Hematopoietic multipotent progenitor cell (in vitro differentiated cells): ENCODE results near the gene MEX3D. TPM values are rescaled to one million over a fixed set of nuclear protein-coding genes. Genes with fewer than 3 reads are reported as not detected.

Experiments used
- DNase-seq, 3 donors: peaks; one replicate each; pipeline ENCODE4 v3.0.0-alpha.2; 2011 to 2015; ENCODE audit warnings: low read depth in 2 of 3, low spot score in 2 of 3
- total RNA-seq: library from RNA; depleted of rRNA; stranded (reverse); fragments of >200 nt; gene quantifications from one replicate; pipeline ENCODE4 v1.2.3, GENCODE V29; 2012

MEX3D gene
- total RNA-seq, 1 donor = 4.8 TPM

DNA sequence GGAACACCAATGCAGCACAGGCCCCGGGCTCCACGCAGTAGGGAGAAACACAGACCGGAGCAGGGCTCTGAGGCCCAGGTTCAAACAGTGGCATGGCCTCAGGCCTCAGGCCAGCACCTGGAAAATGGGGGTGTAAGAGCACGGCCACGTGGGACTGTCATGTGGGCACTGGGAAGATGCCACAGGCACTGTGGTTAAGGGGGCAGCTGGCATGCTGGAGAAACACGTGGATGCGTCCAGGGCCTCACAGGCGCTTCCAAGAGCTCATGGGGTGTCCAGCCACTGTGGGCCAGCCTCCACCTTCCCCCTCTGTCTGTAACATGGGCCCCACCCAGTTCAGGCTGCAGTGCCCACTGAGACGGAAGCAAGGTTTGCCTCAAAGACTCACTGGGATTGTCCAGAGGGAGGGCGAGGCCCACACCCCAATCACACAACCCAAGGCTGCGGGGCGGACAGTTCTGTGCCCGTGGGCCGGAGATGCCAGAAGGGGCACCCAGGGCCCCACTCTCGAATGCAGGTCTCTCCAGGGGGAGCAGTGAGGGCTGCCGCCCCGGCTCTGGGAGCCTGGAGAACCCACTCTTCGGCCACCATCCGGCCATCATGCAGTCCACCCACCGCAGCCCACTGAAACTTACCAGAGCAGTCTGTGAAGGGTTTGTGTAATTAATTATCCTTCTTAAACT, 30.8 kb upstream of the MEX3D start:
- no peak for DNase-seq

DNA sequence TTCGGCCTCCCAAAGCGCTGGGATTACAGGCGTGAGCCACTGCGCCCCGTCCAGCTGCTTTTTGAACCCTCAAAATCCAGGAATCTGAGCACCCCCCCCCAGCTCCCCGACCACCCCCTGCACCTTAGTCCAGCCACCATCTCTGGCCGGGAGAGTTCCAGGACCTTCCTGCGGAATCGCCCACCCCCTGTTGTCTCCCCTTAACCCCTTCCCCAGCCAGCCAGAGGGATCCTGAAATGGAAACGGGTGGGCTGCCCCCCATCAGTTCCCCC, 25.3 kb upstream of the MEX3D start:
- DNase-seq = no peak

GRCh38 chr19:1592755-1593500, 24.8 kb upstream of the MEX3D start, which contains the start of gene MBD3:
Gene MBD3 (minus strand): TSS chr19:1592865. CDS start chr19:1592631, 234 bp downstream.
- DNase-seq = peak; percentile 85 to 95 (median 93)

DNA sequence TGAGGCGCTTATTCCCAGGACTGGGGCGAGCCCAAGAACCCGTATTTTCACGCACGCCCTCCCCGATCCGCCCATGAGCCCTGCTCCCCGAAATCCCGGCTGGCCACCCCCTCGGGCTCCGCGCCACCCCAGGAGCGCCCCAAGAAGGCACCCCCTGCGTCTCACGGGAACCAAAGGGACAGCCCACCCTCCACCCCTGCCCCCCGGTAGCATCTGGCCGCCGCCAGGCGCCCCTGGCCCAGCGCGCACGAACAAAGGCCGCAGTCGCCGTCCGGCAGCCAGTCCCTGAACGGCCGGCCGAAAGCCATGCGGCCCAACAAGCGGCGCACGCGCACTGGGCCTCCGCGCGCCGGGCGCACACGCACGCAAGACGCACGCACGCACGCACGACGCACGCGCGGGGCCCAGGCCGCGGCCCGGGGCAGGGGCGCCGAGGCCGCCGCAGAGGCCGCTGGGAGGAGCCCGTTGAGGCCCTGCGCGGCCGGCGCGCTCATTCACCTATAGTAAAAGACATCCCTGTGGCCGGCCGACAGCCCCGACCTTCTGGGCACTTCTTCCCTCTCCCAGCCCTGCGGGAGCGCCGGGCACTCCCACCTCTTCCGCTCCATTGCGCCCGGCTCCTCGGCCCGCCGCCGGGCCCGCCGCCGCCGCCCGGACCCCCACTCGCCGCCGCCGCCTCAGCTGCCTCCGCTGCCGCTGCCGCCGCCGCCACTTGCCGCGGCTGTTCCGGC, 24.1 kb upstream of the MEX3D start:
- peak; percentile 82 to 87 (median 83) for DNase-seq

- no peak for DNase-seq
Measured at GRCh38 chr19:1591421-1592023, 23.4 kb upstream of the MEX3D start.

DNA sequence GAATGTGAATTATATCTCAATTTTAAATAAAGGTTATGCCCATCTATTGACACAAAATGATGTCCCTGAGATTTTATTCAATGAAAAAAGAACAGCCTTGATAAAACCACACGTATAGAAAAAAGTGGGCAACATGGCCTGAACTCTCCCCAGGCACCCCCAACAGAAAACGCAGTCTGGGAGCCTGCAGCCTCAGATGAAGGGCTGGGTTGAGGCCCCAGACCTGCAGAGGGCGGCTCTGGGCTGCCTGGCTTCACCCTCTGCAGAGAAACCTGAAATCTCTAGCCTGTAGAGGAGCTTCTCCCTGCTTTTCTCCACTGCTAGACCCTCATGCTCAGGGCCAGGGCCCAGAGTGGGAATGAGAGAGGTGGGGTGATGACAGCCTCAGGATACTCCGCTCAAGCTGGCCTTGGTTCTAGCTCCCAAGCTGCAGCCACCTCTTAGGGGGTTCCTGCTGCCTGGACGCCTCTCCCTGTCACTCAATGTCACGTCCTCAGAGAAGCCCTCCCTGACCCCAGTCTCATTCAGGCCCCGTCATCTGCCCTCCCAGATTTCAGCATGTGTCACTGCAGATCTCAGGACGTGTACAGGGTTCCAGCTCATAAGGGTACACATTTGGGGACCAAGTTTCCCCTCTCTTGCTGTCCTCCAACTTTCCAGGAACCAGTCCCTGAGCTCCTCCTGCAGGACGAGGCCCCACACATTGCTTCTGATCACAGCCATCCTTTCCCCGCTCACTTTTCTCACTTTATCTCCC, 22.7 kb upstream of the MEX3D start:
- peak in 2 of 3 donors; percentile 43 to 47 for DNase-seq

GRCh38 chr19:1587872-1588271, 19.7 kb upstream of the MEX3D start:
- no peak for DNase-seq

GRCh38 chr19:1585243-1585580, 17.1 kb upstream of the MEX3D start:
- no peak for DNase-seq

GRCh38 chr19:1584500-1585242, 16.5 kb upstream of the MEX3D start:
- DNase-seq = no peak

DNA sequence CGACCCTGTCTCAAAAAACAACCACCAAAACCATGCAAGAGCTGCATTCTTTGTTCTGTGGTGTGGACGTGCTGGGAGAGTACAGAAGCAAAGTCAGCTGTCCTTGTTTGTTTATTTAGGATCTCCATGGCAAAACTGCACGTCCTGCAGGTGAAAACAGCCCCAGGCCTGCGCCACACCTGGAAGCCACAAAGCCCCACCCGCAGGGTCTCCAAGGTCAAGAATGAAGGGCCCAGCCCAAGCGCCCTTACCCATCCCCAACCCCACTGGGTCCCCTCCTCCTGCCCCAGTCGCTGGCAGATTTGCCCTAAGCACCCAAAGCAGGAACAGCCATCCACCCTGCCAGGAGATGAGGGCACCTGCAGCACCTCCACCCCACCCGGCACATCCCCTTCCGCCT, 14.1 kb upstream of the MEX3D start:
- no peak for DNase-seq

DNA sequence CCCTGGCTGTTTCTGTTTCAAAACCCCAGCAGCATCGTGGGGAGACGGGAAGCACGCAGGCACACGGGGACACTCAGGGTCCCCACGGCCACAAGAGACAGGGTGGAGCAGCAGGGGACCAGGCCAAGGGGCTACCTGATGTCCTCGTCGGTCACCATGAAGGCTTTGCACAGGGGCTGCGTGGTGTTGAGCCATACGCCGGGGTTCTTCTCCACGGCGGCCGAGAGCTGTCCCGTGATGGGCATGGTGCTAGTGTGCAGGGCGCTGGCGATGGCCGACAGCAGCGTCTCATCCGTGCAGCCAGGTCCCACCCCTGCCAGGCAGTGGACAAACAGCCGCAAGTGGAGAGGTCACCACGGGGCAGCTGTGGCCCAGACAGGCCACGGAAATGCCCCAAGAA, 12.8 kb upstream of the MEX3D start:
- no peak for DNase-seq

DNA sequence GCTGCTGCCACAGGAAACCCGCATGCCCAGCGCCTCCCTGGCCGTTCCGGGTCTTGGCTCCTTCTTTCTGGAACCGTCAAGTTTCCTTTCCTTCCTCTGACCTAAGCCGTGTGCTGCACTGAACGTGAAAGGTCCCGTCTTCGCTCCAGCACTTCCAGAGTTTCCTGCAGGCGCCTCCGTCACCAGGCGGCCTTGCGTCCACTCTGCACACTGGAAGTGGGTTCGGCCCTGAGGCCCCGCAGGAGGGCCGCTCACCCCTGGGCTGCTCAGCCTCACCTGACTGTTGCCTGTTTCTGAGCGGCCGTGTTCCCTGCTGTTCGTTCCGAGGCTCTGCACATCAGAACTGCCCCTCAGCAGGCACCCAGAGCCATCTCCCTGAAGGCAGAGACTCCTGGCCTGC, 12.3 kb upstream of the MEX3D start:
- DNase-seq = no peak

DNA sequence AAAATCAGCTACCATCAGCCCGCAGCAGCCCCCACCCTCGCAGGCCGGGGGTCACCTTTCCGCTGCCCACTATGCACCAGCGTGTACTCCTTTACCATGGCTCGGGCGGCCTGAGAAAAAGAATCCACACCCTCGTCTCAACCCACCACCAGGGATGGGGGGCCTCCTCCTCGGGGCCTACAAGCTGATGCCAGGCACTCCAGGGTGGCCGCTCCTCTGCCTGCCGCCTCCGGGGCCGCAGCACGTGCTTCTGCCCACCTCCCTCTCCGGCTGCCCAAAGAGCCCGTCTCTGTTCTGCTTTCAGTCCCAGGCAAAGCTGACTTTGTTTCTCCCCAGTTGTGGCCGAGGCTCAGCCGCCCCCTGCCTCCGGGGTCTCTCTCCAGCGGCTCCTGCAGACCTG, 11.1 kb upstream of the MEX3D start:
- no peak for DNase-seq

DNA sequence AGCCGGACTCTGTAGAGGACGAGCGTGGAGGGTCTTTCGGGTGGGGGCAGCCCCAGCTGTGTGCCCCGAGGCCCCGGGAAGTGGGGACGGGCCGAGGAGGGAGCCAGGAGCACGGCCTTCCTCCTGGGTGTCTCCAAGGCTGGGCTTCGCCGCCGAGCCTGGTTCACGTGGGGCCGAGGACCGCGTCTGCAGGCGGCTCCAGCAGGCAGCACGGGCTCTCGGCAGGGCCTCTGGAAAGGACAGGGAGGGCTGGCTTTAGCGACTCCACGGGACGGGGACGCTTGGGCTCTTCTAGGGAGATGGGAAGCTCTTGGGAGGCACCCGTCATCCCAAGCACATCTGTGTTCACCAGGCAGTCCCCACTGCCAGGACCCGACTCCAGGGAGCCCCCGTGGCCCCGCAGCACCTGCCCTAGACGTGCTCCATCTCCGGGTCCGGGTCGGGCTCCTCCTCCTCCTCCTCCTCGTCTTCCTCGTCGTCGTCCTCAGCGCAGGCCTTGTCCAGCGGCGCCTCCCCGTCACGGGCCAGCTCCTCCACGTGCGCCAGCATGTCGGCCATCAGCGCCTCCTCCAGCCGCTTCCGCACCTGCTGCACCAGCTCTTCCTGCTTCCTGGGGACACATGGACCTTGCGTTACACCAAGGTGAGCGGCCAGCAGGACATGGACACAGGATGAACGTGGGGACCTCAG, 9.9 kb upstream of the MEX3D start:
- DNase-seq = no peak

- no peak for DNase-seq
Measured at GRCh38 chr19:1577090-1577928, 9.2 kb upstream of the MEX3D start.

DNA sequence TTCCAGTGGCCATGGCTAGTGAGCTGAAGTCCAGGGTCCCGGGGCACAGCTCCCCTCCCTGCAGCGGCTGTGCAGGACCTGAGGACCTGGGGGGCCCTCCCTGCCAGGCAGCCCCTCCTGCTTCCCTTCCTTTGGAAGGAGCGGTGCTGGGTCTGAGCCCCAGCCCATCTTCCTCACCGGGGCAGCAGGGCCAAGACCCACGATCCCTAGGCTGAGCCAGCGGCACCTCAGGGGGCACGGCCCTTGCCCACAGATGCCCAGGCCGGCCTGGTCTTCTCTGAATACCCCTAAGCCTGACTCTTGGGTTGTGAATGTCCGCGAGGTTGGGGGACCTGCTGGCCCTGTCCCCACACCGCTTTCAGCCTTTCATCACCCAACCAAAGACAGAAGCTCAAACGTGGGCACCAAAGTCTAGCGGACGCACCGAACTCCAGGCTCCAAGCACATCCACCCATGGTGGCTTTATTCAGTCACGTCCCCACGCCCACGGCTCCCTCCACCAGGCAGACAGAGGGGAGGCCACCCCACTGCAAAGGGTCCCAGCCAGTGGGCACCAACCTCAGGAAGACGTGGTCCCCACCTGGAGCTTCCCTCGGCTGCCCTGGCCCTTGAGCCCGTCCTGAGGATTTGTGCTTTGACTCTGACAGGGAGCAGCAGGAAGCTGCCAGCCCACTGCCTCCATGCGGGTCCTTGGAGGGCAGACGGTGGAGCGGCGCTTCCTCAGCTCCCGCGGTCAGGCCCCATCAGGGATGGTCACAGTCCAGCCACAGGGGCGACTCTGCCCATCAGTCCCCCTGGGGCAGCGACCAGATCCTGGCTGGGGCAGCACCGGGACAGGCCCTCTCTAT, 8.3 kb upstream of the MEX3D start:
- no peak for DNase-seq

DNA sequence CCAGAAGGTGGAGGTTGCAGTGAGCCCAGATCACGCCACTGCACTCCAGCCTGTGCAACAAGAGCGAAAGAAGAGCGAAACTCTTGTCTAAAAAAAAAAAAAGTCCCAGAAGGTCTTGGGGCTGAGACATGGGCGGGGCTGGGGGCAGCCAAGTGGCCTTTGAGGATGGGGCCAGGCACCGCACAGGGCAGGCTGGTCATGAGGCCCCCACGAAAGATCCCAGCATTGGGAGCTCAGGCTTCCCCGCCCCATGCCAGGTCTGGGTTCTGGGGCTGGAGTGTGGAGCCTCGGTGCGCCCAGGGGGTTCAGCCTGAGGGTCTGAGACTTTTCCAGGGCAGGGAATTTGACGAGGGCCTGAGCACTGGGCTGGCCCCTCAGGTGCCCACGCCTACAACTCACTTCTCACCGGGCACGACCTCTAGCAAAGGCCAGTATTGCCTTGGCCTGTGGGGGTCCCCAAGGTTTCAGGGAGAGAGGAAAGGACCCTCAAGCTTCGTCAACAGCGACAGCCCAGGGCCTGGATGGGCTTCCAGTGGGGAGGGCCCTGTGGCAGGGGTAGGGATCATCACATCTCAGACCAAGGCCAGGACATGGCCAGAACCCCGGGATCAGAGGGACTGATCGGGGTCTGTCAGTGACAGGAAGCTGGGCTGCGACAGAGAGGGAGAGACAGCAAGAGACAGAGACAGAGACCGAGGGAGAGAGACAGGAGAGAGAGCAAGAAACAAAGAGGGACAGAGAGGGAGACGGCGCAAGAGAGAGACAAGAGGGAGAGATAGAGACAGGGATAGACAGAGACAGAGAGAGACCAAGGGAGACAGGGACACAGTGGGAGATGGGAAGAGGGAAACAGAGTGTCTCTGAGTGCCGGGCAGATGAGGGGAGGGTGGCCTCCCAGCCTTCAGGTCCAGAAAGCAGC, 7.5 kb upstream of the MEX3D start:
- no peak for DNase-seq
